GM18505 (cell line): ENCODE data around the gene YAF2.

Source experiments
- ATAC-seq: cut with Tn5 transposase; IDR thresholded peaks from one replicate; pipeline ENCODE4 v1.9.1; 2021; ENCODE audit not compliant: unreplicated experiment
- POLR2A ChIP-seq: IDR thresholded peaks from 4 replicates; pipeline ENCODE4 v1.6.1; 2011; ENCODE audit warnings: borderline replicate concordance; ENCODE audit not compliant: insufficient read depth, insufficient read length; ENCODE audit errors: extremely low read depth

YAF2 gene

DNA sequence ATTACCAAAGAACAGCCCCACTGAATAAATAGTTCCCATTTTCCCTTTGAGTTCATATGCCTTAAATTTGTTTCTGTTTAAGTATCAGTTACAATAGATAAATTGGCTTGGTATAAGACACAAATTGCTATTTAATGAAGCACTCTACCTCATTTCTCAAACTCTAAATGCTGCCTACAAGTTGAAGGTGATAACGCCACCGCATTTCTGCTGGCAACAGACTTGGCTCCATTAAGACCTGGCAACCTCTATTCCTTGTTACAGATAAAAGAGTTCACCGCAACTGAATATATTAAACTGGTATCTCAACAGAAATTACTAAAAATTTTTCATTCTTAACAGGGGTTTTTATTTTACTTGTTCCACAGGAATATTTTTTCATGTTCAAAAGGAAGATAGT, 129.0 kb downstream of the YAF2 start:
- no peak for TF ChIP-seq POLR2A
- ATAC-seq: no peak
